Measurements from ENCODE around the gene SLC24A3. TPM values are rescaled to one million over a fixed set of nuclear protein-coding genes. Genes with fewer than 3 reads are reported as not detected.
"Not testable (repeated sequence)": the region's sequence is repeated elsewhere in the genome, so short reads cannot be mapped to it uniquely, and the experiment has no call there.

SLC24A3 gene
- total RNA-seq, 1 donor from 2014 or later = not detected

- intact Hi-C loops (cut with micrococcal nuclease) = loop anchor here (1.0 kb wide), 3 partner anchors 34 to 1030 kb away; no protein-coding TSS in a partner anchor
Observed at GRCh38 chr20:19661717-19662636, 449.5 kb downstream of the SLC24A3 start.

- intact Hi-C loops (cut with micrococcal nuclease) = loop anchor here (1.0 kb wide), 3 partner anchors 34 to 1030 kb away; no protein-coding TSS in a partner anchor
Observed at GRCh38 chr20:19662637-19662995, 450.2 kb downstream of the SLC24A3 start.

- intact Hi-C loops (cut with micrococcal nuclease) = no loop called here
Observed at GRCh38 chr20:19668418-19668817, 456.0 kb downstream of the SLC24A3 start.

- intact Hi-C loops (cut with micrococcal nuclease) = no loop called here
Observed at GRCh38 chr20:19670829-19671228, 458.4 kb downstream of the SLC24A3 start.

- intact Hi-C loops (cut with micrococcal nuclease) = no loop called here
Observed at GRCh38 chr20:19671374-19671773, 458.9 kb downstream of the SLC24A3 start.

GRCh38 chr20:19672498-19672897, 460.1 kb downstream of the SLC24A3 start:
- intact Hi-C loops (cut with micrococcal nuclease) = no loop called here

GRCh38 chr20:19673575-19673974, 461.1 kb downstream of the SLC24A3 start:
- intact Hi-C loops (cut with micrococcal nuclease) = no loop called here

- intact Hi-C loops (cut with micrococcal nuclease) = no loop called here
Observed at GRCh38 chr20:19676202-19676601, 463.8 kb downstream of the SLC24A3 start.

GRCh38 chr20:19677336-19677735, 464.9 kb downstream of the SLC24A3 start:
- intact Hi-C loops (cut with micrococcal nuclease) = no loop called here

- intact Hi-C loops (cut with micrococcal nuclease) = not testable (repeated sequence)
Observed at GRCh38 chr20:19678591-19678990, 466.1 kb downstream of the SLC24A3 start.

- intact Hi-C loops (cut with micrococcal nuclease) = no loop called here
Observed at GRCh38 chr20:19679900-19680495, 467.6 kb downstream of the SLC24A3 start.

GRCh38 chr20:19682249-19682648, 469.8 kb downstream of the SLC24A3 start:
- intact Hi-C loops (cut with micrococcal nuclease) = no loop called here

- intact Hi-C loops (cut with micrococcal nuclease) = no loop called here
Observed at GRCh38 chr20:19683188-19683587, 470.7 kb downstream of the SLC24A3 start.

- intact Hi-C loops (cut with micrococcal nuclease) = no loop called here
Observed at GRCh38 chr20:19683822-19684221, 471.4 kb downstream of the SLC24A3 start.

- intact Hi-C loops (cut with micrococcal nuclease) = no loop called here
Observed at GRCh38 chr20:19688031-19688806, 475.8 kb downstream of the SLC24A3 start.

- intact Hi-C loops (cut with micrococcal nuclease) = no loop called here
Observed at GRCh38 chr20:19690462-19690861, 478.0 kb downstream of the SLC24A3 start.

GRCh38 chr20:19691125-19691524, 478.7 kb downstream of the SLC24A3 start:
- intact Hi-C loops (cut with micrococcal nuclease) = no loop called here

- intact Hi-C loops (cut with micrococcal nuclease) = loop anchor here (1.0 kb wide), 1 partner anchor 303 kb away; no protein-coding TSS in a partner anchor
Observed at GRCh38 chr20:19692100-19692499, 479.7 kb downstream of the SLC24A3 start.

- intact Hi-C loops (cut with micrococcal nuclease) = loop anchor here (1.0 kb wide), 1 partner anchor 303 kb away; no protein-coding TSS in a partner anchor
Observed at GRCh38 chr20:19692685-19693119, 480.3 kb downstream of the SLC24A3 start.

GRCh38 chr20:19693508-19693907, 481.1 kb downstream of the SLC24A3 start:
- intact Hi-C loops (cut with micrococcal nuclease) = no loop called here

GRCh38 chr20:19695081-19695480, 482.6 kb downstream of the SLC24A3 start:
- intact Hi-C loops (cut with micrococcal nuclease) = no loop called here

GRCh38 chr20:19696620-19697019, 484.2 kb downstream of the SLC24A3 start:
- intact Hi-C loops (cut with micrococcal nuclease) = no loop called here

Data from T-helper 1 cell treated with Interleukin-12 subunit alpha and Interleukin-12 subunit beta and Interleukin-4 antibody, amounts not matched to agents 30 ng/mL and 1 ng/mL, for 36 hours (primary cell).